ENCODE measurements around the gene LMAN2. TPM values are rescaled to one million over a fixed set of nuclear protein-coding genes. Genes with fewer than 3 reads are reported as not detected.

The LMAN2 gene
- total RNA-seq, 4 donors from 2014 or later: 236 to 322 (median 293) TPM

- TF ChIP-seq CTCF (IDR thresholded peaks at IDR 0.05) (no peak), POLR2AphosphoS5 (IDR thresholded peaks at IDR 0.05) (no peak), EP300 (IDR thresholded peaks at IDR 0.05; ENCODE audit: low read depth) (no peak), POLR2A (IDR thresholded peaks at IDR 0.05) (no peak)
- Histone ChIP-seq H3K27me3 (no peaks in the 10 kb centered on the region), H3K4me1 (peaks cover 17 to 37% (median 25%) of the 10 kb centered on the region in 4 donors), H3K27ac (no peak overlapping the region), H3K4me3 (peak overlapping the region in 1 of 4 donors; percentile 96), H3K9me3 (no peaks in the 10 kb centered on the region), H3K36me3 (peaks cover 0 to 9% (median 2%) of the 10 kb centered on the region in 4 donors)
- intact Hi-C loops (cut with DNase I; ENCODE audit: low total_unique reads): no loop called here
- no peak for DNase-seq
- WGBS, 2 donors (ENCODE audit: low coverage in 1 of 2): 75 to 94% methylated on average over 3 to 5 of the region's 5 CpGs
- in situ Hi-C loops (cut with MboI; ENCODE audit: low pct_ligation_motif_present in 1 of 4, low pct_unique_long_range_greater_than_20kb in 1 of 4, low sequenced_read_pairs in 3 of 4): no loop called here
These were observed 1.7 kb downstream of the LMAN2 start for GRCh38 chr5:177349762-177350161.

- no peak for DNase-seq
- Histone ChIP-seq H3K4me1 (peaks cover 17 to 37% (median 25%) of the 10 kb centered on the region in 4 donors), H3K9me3 (no peaks in the 10 kb centered on the region), H3K36me3 (peaks cover 0 to 9% (median 2%) of the 10 kb centered on the region in 4 donors), H3K27ac (no peak overlapping the region), H3K27me3 (no peaks in the 10 kb centered on the region), H3K4me3 (no peak overlapping the region)
- 46 to 60% methylated on average over 1 to 3 of the region's 3 CpGs for WGBS, 2 donors (ENCODE audit: low coverage in 1 of 2)
- TF ChIP-seq CTCF (IDR thresholded peaks at IDR 0.05) (no peak), POLR2AphosphoS5 (IDR thresholded peaks at IDR 0.05) (no peak), POLR2A (IDR thresholded peaks at IDR 0.05) (no peak), EP300 (IDR thresholded peaks at IDR 0.05; ENCODE audit: low read depth) (no peak)
- intact Hi-C loops (cut with DNase I; ENCODE audit: low total_unique reads) (no loop called here), in situ Hi-C loops (cut with MboI; ENCODE audit: low pct_ligation_motif_present in 1 of 4, low pct_unique_long_range_greater_than_20kb in 1 of 4, low sequenced_read_pairs in 3 of 4) (no loop called here)
These were observed 2.2 kb downstream of the LMAN2 start for GRCh38 chr5:177349362-177349647.

GRCh38 chr5:177347699-177348098, 3.8 kb downstream of the LMAN2 start:
- 88 to 96% methylated on average over 4 of the region's 4 CpGs for WGBS, 2 donors (ENCODE audit: low coverage in 1 of 2)
- peaks cover 0 to 9% (median 2%) of the 10 kb centered on the region in 4 donors for H3K36me3 ChIP-seq
- peaks cover 17 to 37% (median 25%) of the 10 kb centered on the region in 4 donors for H3K4me1 ChIP-seq
- no peak for DNase-seq
- H3K27ac ChIP-seq: no peak overlapping the region
- intact Hi-C loops (cut with DNase I; ENCODE audit: low total_unique reads): no loop called here
- no peak for TF ChIP-seq POLR2AphosphoS5 (IDR thresholded peaks at IDR 0.05)
- no peak for TF ChIP-seq EP300 (IDR thresholded peaks at IDR 0.05; ENCODE audit: low read depth)
- no peak for TF ChIP-seq CTCF (IDR thresholded peaks at IDR 0.05)
- no peak for TF ChIP-seq POLR2A (IDR thresholded peaks at IDR 0.05)
- in situ Hi-C loops (cut with MboI; ENCODE audit: low pct_ligation_motif_present in 1 of 4, low pct_unique_long_range_greater_than_20kb in 1 of 4, low sequenced_read_pairs in 3 of 4): no loop called here
- H3K9me3 ChIP-seq: no peaks in the 10 kb centered on the region
- H3K27me3 ChIP-seq: no peaks in the 10 kb centered on the region
- no peak overlapping the region for H3K4me3 ChIP-seq

- H3K4me3 ChIP-seq: no peak overlapping the region
- no peak overlapping the region for H3K27ac ChIP-seq
- in situ Hi-C loops (cut with MboI; ENCODE audit: low pct_ligation_motif_present in 1 of 4, low pct_unique_long_range_greater_than_20kb in 1 of 4, low sequenced_read_pairs in 3 of 4): no loop called here
- no peak for DNase-seq
- 79 to 92% methylated on average over 2 to 4 of the region's 4 CpGs for WGBS, 2 donors (ENCODE audit: low coverage in 1 of 2)
- H3K9me3 ChIP-seq: no peaks in the 10 kb centered on the region
- intact Hi-C loops (cut with DNase I; ENCODE audit: low total_unique reads): no loop called here
- peaks cover 17 to 33% (median 25%) of the 10 kb centered on the region in 4 donors for H3K4me1 ChIP-seq
- TF ChIP-seq POLR2A (IDR thresholded peaks at IDR 0.05) (no peak), EP300 (IDR thresholded peaks at IDR 0.05; ENCODE audit: low read depth) (no peak), POLR2AphosphoS5 (IDR thresholded peaks at IDR 0.05) (no peak), CTCF (IDR thresholded peaks at IDR 0.05) (no peak)
- no peaks in the 10 kb centered on the region for H3K27me3 ChIP-seq
- peaks cover 0 to 14% (median 6%) of the 10 kb centered on the region in 4 donors for H3K36me3 ChIP-seq
These were observed 4.6 kb downstream of the LMAN2 start for GRCh38 chr5:177346820-177347219.

All from transverse colon (tissue), 4 donors.